Liver (tissue), 9 donors: Measurements from ENCODE around the gene TOB1. TPM values are rescaled to one million over a fixed set of nuclear protein-coding genes. Genes with fewer than 3 reads are reported as not detected.

Experiments used
- DNase-seq: peaks from one replicate; pipeline ENCODE4 v3.0.0-alpha.2; 2017; ENCODE audit warnings: low spot score
- H3K27ac ChIP-seq, 2 donors: one replicate each; pipeline ENCODE4 v1.7.0; 2013; ENCODE audit warnings: inconsistent platforms in 2 of 2, low read length in 2 of 2, control low read depth in 1 of 2, low read depth in 1 of 2, mild to moderate bottlenecking in 1 of 2
- H3K27me3 ChIP-seq, 4 donors: one replicate each; pipeline versions ENCODE4 v1.6.1 to v1.7.0; 2013; ENCODE audit warnings: low read length in 3 of 4, inconsistent platforms in 1 of 4, mild to moderate bottlenecking in 1 of 4, moderate library complexity in 1 of 4; ENCODE audit not compliant: control insufficient read depth in 4 of 4, insufficient read depth in 4 of 4
- H3K36me3 ChIP-seq, 4 donors: one replicate each; pipeline versions ENCODE4 v1.6.1 to v1.7.0; 2013; ENCODE audit warnings: low read length in 3 of 4, mild to moderate bottlenecking in 3 of 4, low read depth in 1 of 4, moderate library complexity in 1 of 4; ENCODE audit not compliant: control insufficient read depth in 4 of 4, insufficient read depth in 3 of 4
- H3K4me1 ChIP-seq, 4 donors: one replicate each; pipeline versions ENCODE4 v1.6.1 to v1.7.0; 2013; ENCODE audit warnings: low read length in 3 of 4, mild to moderate bottlenecking in 3 of 4, moderate library complexity in 1 of 4; ENCODE audit not compliant: control insufficient read depth in 4 of 4, insufficient read depth in 4 of 4
- H3K4me3 ChIP-seq, 3 donors: one replicate each; pipeline versions ENCODE4 v1.6.1 to v1.7.0; 2013; ENCODE audit warnings: low read length in 3 of 3, control low read depth in 1 of 3, low read depth in 1 of 3, mild to moderate bottlenecking in 1 of 3
- H3K9ac ChIP-seq, 2 donors: one replicate each; pipeline ENCODE4 v1.7.0; 2013; ENCODE audit warnings: low read length in 2 of 2, mild to moderate bottlenecking in 2 of 2, moderate library complexity in 2 of 2, control low read depth in 1 of 2, low read depth in 1 of 2
- H3K9me3 ChIP-seq, 4 donors: one replicate each; pipeline versions ENCODE4 v1.6.1 to v1.7.0; 2013; ENCODE audit warnings: low read length in 3 of 4; ENCODE audit not compliant: control insufficient read depth in 4 of 4
- CTCF ChIP-seq: fragments of 150-350 bp; IDR thresholded peaks from 2 replicates; pipeline ENCODE4 v1.5.1; 2017; ENCODE audit warnings: improper control_type of control experiment, low read depth, low read length; ENCODE audit not compliant: missing input control
- EGR1 ChIP-seq, 2 donors: IDR thresholded peaks; 2 replicates each; pipeline ENCODE4 v1.6.1; 2016 to 2018; ENCODE audit warnings: antibody characterized with exemption in 2 of 2, low read depth in 2 of 2
- FOXA1 ChIP-seq: IDR thresholded peaks from 2 replicates; pipeline ENCODE4 v1.6.1; 2016; ENCODE audit warnings: antibody characterized with exemption
- FOXA2 ChIP-seq: IDR thresholded peaks from 2 replicates; pipeline ENCODE4 v1.6.1; 2016; ENCODE audit warnings: antibody characterized with exemption
- GABPA ChIP-seq, 2 donors: IDR thresholded peaks in 1 of 2; conservative IDR thresholded peaks in 1 of 2; 2 replicates each; pipeline ENCODE4 v1.6.1; 2016; ENCODE audit warnings: antibody characterized with exemption in 2 of 2, mild to moderate bottlenecking in 1 of 2, moderate library complexity in 1 of 2
- HNF4A ChIP-seq, 2 donors: conservative IDR thresholded peaks; 2 replicates each; pipeline ENCODE4 v1.6.1; 2016; ENCODE audit warnings: antibody characterized with exemption in 2 of 2, mild to moderate bottlenecking in 2 of 2
- HNF4G ChIP-seq: IDR thresholded peaks from 2 replicates; pipeline ENCODE4 v1.6.1; 2016; ENCODE audit warnings: antibody characterized with exemption
- JUND ChIP-seq, 2 donors: IDR thresholded peaks; 2 replicates each; pipeline ENCODE4 v1.6.1; 2016; ENCODE audit warnings: antibody characterized with exemption in 2 of 2
- NR2F2 ChIP-seq: IDR thresholded peaks from 2 replicates; pipeline ENCODE4 v1.6.1; 2016; ENCODE audit warnings: antibody characterized with exemption
- RAD21 ChIP-seq, 2 donors: IDR thresholded peaks; 2 replicates each; pipeline ENCODE4 v1.6.1; 2016; ENCODE audit warnings: antibody characterized with exemption in 2 of 2, mild to moderate bottlenecking in 2 of 2
- REST ChIP-seq: IDR thresholded peaks from 2 replicates; pipeline ENCODE4 v1.6.1; 2016; ENCODE audit warnings: antibody characterized with exemption, mild to moderate bottlenecking
- RXRA ChIP-seq, 2 donors: IDR thresholded peaks; 2 replicates each; pipeline ENCODE4 v1.6.1; 2017 to 2018; ENCODE audit warnings: antibody characterized with exemption in 2 of 2, mild to moderate bottlenecking in 1 of 2
- SP1 ChIP-seq: IDR thresholded peaks from 2 replicates; pipeline ENCODE4 v1.6.1; 2018; ENCODE audit warnings: antibody characterized with exemption, mild to moderate bottlenecking
- TAF1 ChIP-seq: conservative IDR thresholded peaks from 2 replicates; pipeline ENCODE4 v1.6.1; 2016; ENCODE audit warnings: antibody characterized with exemption, mild to moderate bottlenecking
- YY1 ChIP-seq: IDR thresholded peaks from 2 replicates; pipeline ENCODE4 v1.6.1; 2016; ENCODE audit warnings: antibody characterized with exemption, mild to moderate bottlenecking
- WGBS: extraction: QIAGEN DNeasy Blood & Tissue Kit; methylation state at CpG from one replicate; pipeline ENCODE4 v1.1.7; 2013; 5-methylcytosine and 5-hydroxymethylcytosine counted together
- polyA plus RNA-seq, 2 donors: library from polyadenylated mRNA; stranded (reverse) in 1 of 2; unstranded in 1 of 2; fragments of 200-250 nt in 1 of 2; fragments of >200 nt in 1 of 2; fragmentation: Nextera tagmentation in 1 of 2; extraction: Ambion mirVana in 1 of 2; gene quantifications; one replicate each; pipeline versions ENCODE4 v1.2.1 to v1.2.3, GENCODE V29; 2013 to 2015
- total RNA-seq, 2 donors: library from RNA; depleted of rRNA; stranded (reverse); fragments of >200 nt; gene quantifications; one replicate each; pipeline ENCODE4 v1.2.3, GENCODE V29; 2014
- TF ChIP-seq, protein P1 (sequence below): IDR thresholded peaks from 2 replicates; pipeline ENCODE4 v1.6.1; 2016; ENCODE audit warnings: antibody characterized with exemption
- TF ChIP-seq, protein P2 (sequence below): IDR thresholded peaks from 2 replicates; pipeline ENCODE4 v1.6.1; 2016; ENCODE audit warnings: antibody characterized with exemption
- TF ChIP-seq, protein P3 (sequence below): IDR thresholded peaks from 2 replicates; pipeline ENCODE4 v1.6.1; 2016; ENCODE audit warnings: antibody characterized with exemption
- donor health status: healthy.
- donor health status: healthy.
- donor health status: healthy.
- donor health status: healthy.
- donor health status: healthy.

The TOB1 gene
- total and polyA plus RNA-seq, 4 donors = 10.2 to 132 (median 37.8) TPM

- 94% methylated on average over 2 of the region's 2 CpGs for WGBS
- H3K36me3 ChIP-seq = no peaks in the 10 kb centered on the region
- no peak overlapping the region for H3K4me3 ChIP-seq
- H3K27me3 ChIP-seq = no peaks in the 10 kb centered on the region
- H3K4me1 ChIP-seq = peaks cover 0 to 16% (median 4%) of the 10 kb centered on the region in 4 donors
- TF ChIP-seq SP1 (no peak), TAF1 (no peak), YY1 (no peak), RAD21 (IDR thresholded peaks at IDR 0.05) (no peak), HNF4G (no peak), FOXA2 (no peak), HNF4A (conservative IDR thresholded peaks at IDR 0.05) (no peak), JUND (IDR thresholded peaks at IDR 0.05) (no peak), RXRA (IDR thresholded peaks at IDR 0.05) (no peak), CTCF (no peak), NR2F2 (no peak), REST (no peak), FOXA1 (no peak), GABPA (IDR thresholded peaks at IDR 0.05 in 1 of 2, conservative IDR thresholded peaks at IDR 0.05 in 1 of 2) (no peak), EGR1 (IDR thresholded peaks at IDR 0.05; ENCODE audit: low read depth in 2 of 2) (no peak)
- TF ChIP-seq, protein P1, sequence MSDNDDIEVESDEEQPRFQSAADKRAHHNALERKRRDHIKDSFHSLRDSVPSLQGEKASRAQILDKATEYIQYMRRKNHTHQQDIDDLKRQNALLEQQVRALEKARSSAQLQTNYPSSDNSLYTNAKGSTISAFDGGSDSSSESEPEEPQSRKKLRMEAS = no peak
- TF ChIP-seq, protein P2, sequence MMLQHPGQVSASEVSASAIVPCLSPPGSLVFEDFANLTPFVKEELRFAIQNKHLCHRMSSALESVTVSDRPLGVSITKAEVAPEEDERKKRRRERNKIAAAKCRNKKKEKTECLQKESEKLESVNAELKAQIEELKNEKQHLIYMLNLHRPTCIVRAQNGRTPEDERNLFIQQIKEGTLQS = no peak
- TF ChIP-seq, protein P3, sequence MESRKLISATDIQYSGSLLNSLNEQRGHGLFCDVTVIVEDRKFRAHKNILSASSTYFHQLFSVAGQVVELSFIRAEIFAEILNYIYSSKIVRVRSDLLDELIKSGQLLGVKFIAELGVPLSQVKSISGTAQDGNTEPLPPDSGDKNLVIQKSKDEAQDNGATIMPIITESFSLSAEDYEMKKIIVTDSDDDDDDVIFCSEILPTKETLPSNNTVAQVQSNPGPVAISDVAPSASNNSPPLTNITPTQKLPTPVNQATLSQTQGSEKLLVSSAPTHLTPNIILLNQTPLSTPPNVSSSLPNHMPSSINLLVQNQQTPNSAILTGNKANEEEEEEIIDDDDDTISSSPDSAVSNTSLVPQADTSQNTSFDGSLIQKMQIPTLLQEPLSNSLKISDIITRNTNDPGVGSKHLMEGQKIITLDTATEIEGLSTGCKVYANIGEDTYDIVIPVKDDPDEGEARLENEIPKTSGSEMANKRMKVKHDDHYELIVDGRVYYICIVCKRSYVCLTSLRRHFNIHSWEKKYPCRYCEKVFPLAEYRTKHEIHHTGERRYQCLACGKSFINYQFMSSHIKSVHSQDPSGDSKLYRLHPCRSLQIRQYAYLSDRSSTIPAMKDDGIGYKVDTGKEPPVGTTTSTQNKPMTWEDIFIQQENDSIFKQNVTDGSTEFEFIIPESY = no peak
- DNase-seq = no peak
- H3K27ac ChIP-seq = no peak overlapping the region
- peaks cover 0 to 2% (median 0%) of the 10 kb centered on the region in 4 donors for H3K9me3 ChIP-seq
- H3K9ac ChIP-seq = no peak overlapping the region
Observed at GRCh38 chr17:50881182-50881581, 15.0 kb upstream of the TOB1 start.
